Adrenal gland (tissue), 12 donors: ENCODE results near the gene NEU1. TPM values are rescaled to one million over a fixed set of nuclear protein-coding genes. Genes with fewer than 3 reads are reported as not detected.
"Not testable (repeated sequence)": the region's sequence is repeated elsewhere in the genome, so short reads cannot be mapped to it uniquely, and the experiment has no call there.

Source experiments
- DNase-seq, 7 donors: peaks; one replicate each; pipeline ENCODE4 v3.0.0-alpha.2; 2019 to 2020
- H3K27ac ChIP-seq, 5 donors: fragments of 200-600 bp; sonication (generic) in 4 of 5; 1 replicate in 3 of 5; 2 replicates in 2 of 5; pipeline versions ENCODE4 v1.5.1 to v1.8.0; 2016 to 2020; ENCODE audit warnings: mild to moderate bottlenecking in 1 of 5
- H3K27me3 ChIP-seq: fragments of 200-600 bp; 2 replicates; pipeline ENCODE4 v1.8.0; 2021
- H3K36me3 ChIP-seq, 2 donors: fragments of 200-600 bp; replicated peaks in 1 of 2; 1 replicate in 1 of 2; 2 replicates in 1 of 2; pipeline versions ENCODE4 v1.5.1 to v1.8.0; 2018 to 2022
- H3K4me1 ChIP-seq, 2 donors: fragments of 200-600 bp; replicated peaks in 1 of 2; 1 replicate in 1 of 2; 2 replicates in 1 of 2; pipeline versions ENCODE4 v1.5.1 to v1.8.0; 2018 to 2021
- H3K4me3 ChIP-seq, 4 donors: fragments of 200-600 bp; sonication (generic) in 3 of 4; one replicate each; pipeline ENCODE4 v1.5.1; 2016 to 2018
- H3K9me3 ChIP-seq, 3 donors: fragments of 200-600 bp; sonication (generic) in 1 of 3; replicated peaks in 1 of 3; 1 replicate in 2 of 3; 2 replicates in 1 of 3; pipeline versions ENCODE4 v1.5.1 to v1.8.0; 2016 to 2021
- POLR2A ChIP-seq, 2 donors: fragments of 450-650 bp; IDR thresholded peaks; one replicate each; pipeline ENCODE4 v1.6.1; 2017; ENCODE audit warnings: antibody characterized with exemption in 2 of 2, mild to moderate bottlenecking in 2 of 2, moderate library complexity in 1 of 2
- WGBS, 4 donors: extraction: QIAGEN DNeasy Blood & Tissue Kit in 2 of 4; methylation state at CpG; one replicate each; pipeline versions ENCODE4 v1.1.5 to v1.1.7; 2013 to 2017; 5-methylcytosine and 5-hydroxymethylcytosine counted together
- intact Hi-C, 2 donors: fragments of 100-400 bp; cut with DNase I; formaldehyde crosslinking; loops; one replicate each; pipeline versions ENCODE4 v1.14.1 to v1.15.0; 2022 to 2023
- polyA plus RNA-seq, 3 donors: library from polyadenylated mRNA; stranded (reverse); fragments of 200-250 nt in 2 of 3; fragments of 350-450 nt in 1 of 3; fragmentation: Illumina TruSeq in 1 of 3; extraction: RNeasy Lipid Tissue Mini Kit (QIAGEN cat#74804) in 1 of 3; gene quantifications; one replicate each; pipeline ENCODE4 v1.2.3, GENCODE V29; 2013 to 2014
- small RNA-seq, 2 donors: library from RNA; depleted of rRNA; stranded (forward); fragments of <200 nt; gene quantifications; one replicate each; pipeline ENCODE3, GENCODE V24; 2016
- total RNA-seq, 9 donors: library from RNA; depleted of rRNA in 4 of 9; stranded (reverse); fragments of >200 nt in 4 of 9; fragments of 120-200 nt in 1 of 9; fragmentation: NEBNext Ultra II Directional in 1 of 9; extraction: Animal tissue kit (Norgen Biotek cat#: 25700) in 1 of 9; gene quantifications; one replicate each; pipeline versions ENCODE4 v1.1.0 to v1.2.4, GENCODE V29; 2013 to 2023
- TF ChIP-seq, protein P1 (sequence below), 6 experiments: fragments of 450-650 bp in 4 of 6; fragments of 200-600 bp in 2 of 6; sonication (generic) in 1 of 6; IDR thresholded peaks; 1 replicate in 5 of 6; 2 replicates in 1 of 6; pipeline versions ENCODE4 v1.5.1 to v1.8.0; 2016 to 2021; ENCODE audit warnings: antibody characterized with exemption in 6 of 6, mild to moderate bottlenecking in 2 of 6, moderate library complexity in 1 of 6
- donor health status: healthy with polysubstance abuse.
- donor health status: Bipolar disorder and iron deficiency.
- donor health status: DM: yes; HTN: yes; CAD: no.
- donor health status: DM: no; HTN: no; CAD: no.
- donor health status: DM: no; HTN: no; CAD: no.
- donor health status: DM: yes; HTN: yes; CAD: no.

The NEU1 gene
- total and polyA plus RNA-seq, 12 donors = 57.8 to 178 (median 108) TPM

GRCh38 chr6:31811645-31812044 is 51.0 kb downstream of the NEU1 start:
- H3K27me3 ChIP-seq = no peaks in the 10 kb centered on the region
- no peaks in the 10 kb centered on the region for H3K9me3 ChIP-seq
- TF ChIP-seq, protein P1, sequence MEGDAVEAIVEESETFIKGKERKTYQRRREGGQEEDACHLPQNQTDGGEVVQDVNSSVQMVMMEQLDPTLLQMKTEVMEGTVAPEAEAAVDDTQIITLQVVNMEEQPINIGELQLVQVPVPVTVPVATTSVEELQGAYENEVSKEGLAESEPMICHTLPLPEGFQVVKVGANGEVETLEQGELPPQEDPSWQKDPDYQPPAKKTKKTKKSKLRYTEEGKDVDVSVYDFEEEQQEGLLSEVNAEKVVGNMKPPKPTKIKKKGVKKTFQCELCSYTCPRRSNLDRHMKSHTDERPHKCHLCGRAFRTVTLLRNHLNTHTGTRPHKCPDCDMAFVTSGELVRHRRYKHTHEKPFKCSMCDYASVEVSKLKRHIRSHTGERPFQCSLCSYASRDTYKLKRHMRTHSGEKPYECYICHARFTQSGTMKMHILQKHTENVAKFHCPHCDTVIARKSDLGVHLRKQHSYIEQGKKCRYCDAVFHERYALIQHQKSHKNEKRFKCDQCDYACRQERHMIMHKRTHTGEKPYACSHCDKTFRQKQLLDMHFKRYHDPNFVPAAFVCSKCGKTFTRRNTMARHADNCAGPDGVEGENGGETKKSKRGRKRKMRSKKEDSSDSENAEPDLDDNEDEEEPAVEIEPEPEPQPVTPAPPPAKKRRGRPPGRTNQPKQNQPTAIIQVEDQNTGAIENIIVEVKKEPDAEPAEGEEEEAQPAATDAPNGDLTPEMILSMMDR (IDR thresholded peaks at IDR 0.05) = no peak
- TF ChIP-seq POLR2A (IDR thresholded peaks at IDR 0.05) = no peak
- 93 to 100% (median 94%) methylated on average over 4 to 12 of the region's 12 CpGs for WGBS, 4 donors
- intact Hi-C loops = no loop called here
- H3K4me3 ChIP-seq = no peak overlapping the region
- H3K27ac ChIP-seq = no peak overlapping the region
- peak in 1 of 7 donors; percentile 13 for DNase-seq
- H3K4me1 ChIP-seq = peaks cover 0 to 19% of the 10 kb centered on the region in 2 donors
- no peaks in the 10 kb centered on the region for H3K36me3 ChIP-seq

GRCh38 chr6:31808599-31808998 is 54.0 kb downstream of the NEU1 start:
- H3K4me1 ChIP-seq = peaks cover 6 to 23% of the 10 kb centered on the region in 2 donors
- WGBS, 4 donors = 88 to 94% (median 91%) methylated on average over 10 of the region's 10 CpGs
- H3K4me3 ChIP-seq, H3K36me3 ChIP-seq, H3K9me3 ChIP-seq, H3K27me3 ChIP-seq, intact Hi-C loops, DNase-seq, H3K27ac ChIP-seq: not testable (repeated sequence)

Small RNA genes within 50 kb of the gene (small RNA-seq; reads per million reads assigned to genes)
- 950 to 1,089 reads per million in 2 donors for gene SNORD48
- gene SNORD52 = 0 reads per million in 2 donors

Other genes with a start within 250 kb of the NEU1 start
Only the 30 nearest of the 36 such genes appear.
- 10 to 100 TPM; 10.2 to 61.2 (median 16.9) TPM for gene GPANK1, start 197.8 kb downstream of the NEU1 start, total RNA-seq
- 10 to 100 TPM in 2 of 3 donors, 1 to 10 TPM in 1; 7.4 to 18.3 (median 17.6) TPM for gene GPANK1, start 197.8 kb downstream of the NEU1 start, polyA plus RNA-seq
- 100 to 1,000 TPM; 142 to 324 (median 177) TPM for gene CSNK2B, start 196.7 kb downstream of the NEU1 start, total RNA-seq
- 100 to 1,000 TPM; 171 to 239 (median 236) TPM for gene CSNK2B, start 196.7 kb downstream of the NEU1 start, polyA plus RNA-seq
- gene LY6G5B, start 192.8 kb downstream of the NEU1 start, total RNA-seq = 10 to 100 TPM in 1 of 9 donors, 1 to 10 TPM in 6, under 1 TPM in 2; 0.48 to 13.3 (median 3.4) TPM
- gene LY6G5B, start 192.8 kb downstream of the NEU1 start, polyA plus RNA-seq = 10 to 100 TPM in 1 of 3 donors, 1 to 10 TPM in 2; 4.2 to 13.4 (median 8.1) TPM
- 1 to 10 TPM in 5 of 9 donors, under 1 TPM in 3, not detected in 1; 0.39 to 2.5 (median 1.8) TPM for gene LY6G5C, start 181.8 kb downstream of the NEU1 start, total RNA-seq
- 1 to 10 TPM in 2 of 3 donors, under 1 TPM in 1; 0.75 to 3.6 (median 3.1) TPM for gene LY6G5C, start 181.8 kb downstream of the NEU1 start, polyA plus RNA-seq
- 10 to 100 TPM; 48.0 to 64.4 (median 54.9) TPM for gene ABHD16A, start 159.5 kb downstream of the NEU1 start, total RNA-seq
- gene ABHD16A, start 159.5 kb downstream of the NEU1 start, polyA plus RNA-seq = 10 to 100 TPM; 38.7 to 73.1 (median 62.9) TPM
- under 1 TPM in 1 of 9 donors, not detected in 8; 0.44 TPM for gene LY6G6F, start 156.0 kb downstream of the NEU1 start, total RNA-seq
- gene LY6G6F, start 156.0 kb downstream of the NEU1 start, polyA plus RNA-seq = not detected
- gene LY6G6D, start 147.5 kb downstream of the NEU1 start, total RNA-seq = not detected
- not detected for gene LY6G6D, start 147.5 kb downstream of the NEU1 start, polyA plus RNA-seq
- gene LY6G6C, start 141.1 kb downstream of the NEU1 start, total RNA-seq = not detected
- gene LY6G6C, start 141.1 kb downstream of the NEU1 start, polyA plus RNA-seq = not detected
- gene MPIG6B, start 139.4 kb downstream of the NEU1 start, total RNA-seq = under 1 TPM in 2 of 9 donors, not detected in 7; 0.22 to 0.65 TPM
- under 1 TPM in 2 of 3 donors, not detected in 1; 0.07 to 0.08 TPM for gene MPIG6B, start 139.4 kb downstream of the NEU1 start, polyA plus RNA-seq
- gene DDAH2, start 133.5 kb downstream of the NEU1 start, total RNA-seq = 10 to 100 TPM; 21.1 to 52.7 (median 31.5) TPM
- gene DDAH2, start 133.5 kb downstream of the NEU1 start, polyA plus RNA-seq = 100 to 1,000 TPM in 2 of 3 donors, 1 to 10 TPM in 1; 6.4 to 202 (median 138) TPM
- gene CLIC1, start 126.3 kb downstream of the NEU1 start, total RNA-seq = 100 to 1,000 TPM; 176 to 426 (median 217) TPM
- gene CLIC1, start 126.3 kb downstream of the NEU1 start, polyA plus RNA-seq = 100 to 1,000 TPM; 109 to 252 (median 146) TPM
- gene MSH5, start 122.8 kb downstream of the NEU1 start, total RNA-seq = 10 to 100 TPM in 3 of 9 donors, 1 to 10 TPM in 6; 3.0 to 16.7 (median 5.9) TPM
- 10 to 100 TPM in 2 of 3 donors, 1 to 10 TPM in 1; 3.6 to 24.5 (median 16.8) TPM for gene MSH5, start 122.8 kb downstream of the NEU1 start, polyA plus RNA-seq
- 1 to 10 TPM in 1 of 9 donors, under 1 TPM in 3, not detected in 5; 0.46 to 2.3 (median 0.84) TPM for gene SAPCD1, start 100.2 kb downstream of the NEU1 start, total RNA-seq
- gene SAPCD1, start 100.2 kb downstream of the NEU1 start, polyA plus RNA-seq = 10 to 100 TPM in 1 of 3 donors, 1 to 10 TPM in 1, under 1 TPM in 1; 0.75 to 17.2 (median 6.0) TPM
- gene VWA7, start 85.5 kb downstream of the NEU1 start, total RNA-seq = 1 to 10 TPM in 2 of 9 donors, under 1 TPM in 7; 0.17 to 2.3 (median 0.36) TPM
- gene VWA7, start 85.5 kb downstream of the NEU1 start, polyA plus RNA-seq = 1 to 10 TPM in 2 of 3 donors, under 1 TPM in 1; 0.74 to 8.1 (median 1.1) TPM
- gene VARS1, start 67.1 kb downstream of the NEU1 start, total RNA-seq = 10 to 100 TPM; 15.0 to 90.8 (median 54.9) TPM
- gene VARS1, start 67.1 kb downstream of the NEU1 start, polyA plus RNA-seq = 10 to 100 TPM; 58.6 to 74.6 (median 59.2) TPM
- gene LSM2, start 55.9 kb downstream of the NEU1 start, total RNA-seq = 10 to 100 TPM; 29.2 to 61.3 (median 43.5) TPM
- 10 to 100 TPM; 28.0 to 55.2 (median 42.8) TPM for gene LSM2, start 55.9 kb downstream of the NEU1 start, polyA plus RNA-seq
- 1 to 10 TPM in 8 of 9 donors, under 1 TPM in 1; 0.79 to 4.3 (median 1.9) TPM for gene HSPA1L, start 47.5 kb downstream of the NEU1 start, total RNA-seq
- 1 to 10 TPM; 1.0 to 5.3 (median 1.1) TPM for gene HSPA1L, start 47.5 kb downstream of the NEU1 start, polyA plus RNA-seq
- 100 to 1,000 TPM; 102 to 261 (median 211) TPM for gene HSPA1A, start 47.3 kb downstream of the NEU1 start, total RNA-seq
- 10 to 100 TPM; 48.5 to 89.4 (median 84.3) TPM for gene HSPA1A, start 47.3 kb downstream of the NEU1 start, polyA plus RNA-seq
- 100 to 1,000 TPM; 156 to 424 (median 265) TPM for gene HSPA1B, start 35.1 kb downstream of the NEU1 start, total RNA-seq
- gene HSPA1B, start 35.1 kb downstream of the NEU1 start, polyA plus RNA-seq = 100 to 1,000 TPM in 1 of 3 donors, 10 to 100 TPM in 2; 29.0 to 102 (median 38.6) TPM
- 10 to 100 TPM in 7 of 9 donors, 1 to 10 TPM in 2; 1.2 to 30.1 (median 16.4) TPM for gene SLC44A4, start 16.2 kb upstream of the NEU1 start, total RNA-seq
- 1 to 10 TPM; 4.7 to 7.7 (median 5.1) TPM for gene SLC44A4, start 16.2 kb upstream of the NEU1 start, polyA plus RNA-seq
- gene EHMT2, start 34.9 kb upstream of the NEU1 start, total RNA-seq = 10 to 100 TPM; 22.5 to 67.6 (median 43.1) TPM
- 100 to 1,000 TPM in 1 of 3 donors, 10 to 100 TPM in 2; 16.8 to 107 (median 59.4) TPM for gene EHMT2, start 34.9 kb upstream of the NEU1 start, polyA plus RNA-seq
- gene ZBTB12, start 39.3 kb upstream of the NEU1 start, total RNA-seq = 10 to 100 TPM in 1 of 9 donors, 1 to 10 TPM in 6, under 1 TPM in 2; 0.69 to 14.5 (median 3.3) TPM
- 1 to 10 TPM; 1.7 to 4.8 (median 2.6) TPM for gene ZBTB12, start 39.3 kb upstream of the NEU1 start, polyA plus RNA-seq
- gene C2, start 64.9 kb upstream of the NEU1 start, total RNA-seq = 100 to 1,000 TPM in 1 of 9 donors, 10 to 100 TPM in 7, 1 to 10 TPM in 1; 4.6 to 107 (median 38.8) TPM
- 10 to 100 TPM; 13.3 to 25.0 (median 19.0) TPM for gene C2, start 64.9 kb upstream of the NEU1 start, polyA plus RNA-seq
- gene CFB, start 83.3 kb upstream of the NEU1 start, total RNA-seq = 100 to 1,000 TPM in 2 of 9 donors, 10 to 100 TPM in 6, under 1 TPM in 1; 0.78 to 166 (median 23.2) TPM
- 10 to 100 TPM; 10.2 to 76.4 (median 60.6) TPM for gene CFB, start 83.3 kb upstream of the NEU1 start, polyA plus RNA-seq
- 100 to 1,000 TPM in 3 of 9 donors, 10 to 100 TPM in 6; 64.4 to 107 (median 94.5) TPM for gene NELFE, start 96.2 kb upstream of the NEU1 start, total RNA-seq
- gene NELFE, start 96.2 kb upstream of the NEU1 start, polyA plus RNA-seq = 100 to 1,000 TPM in 2 of 3 donors, 10 to 100 TPM in 1; 89.9 to 117 (median 106) TPM
- 100 to 1,000 TPM in 4 of 9 donors, 10 to 100 TPM in 5; 29.9 to 231 (median 80.4) TPM for gene SKIC2, start 96.4 kb upstream of the NEU1 start, total RNA-seq
- 100 to 1,000 TPM in 2 of 3 donors, 10 to 100 TPM in 1; 38.8 to 330 (median 243) TPM for gene SKIC2, start 96.4 kb upstream of the NEU1 start, polyA plus RNA-seq
- gene DXO, start 109.3 kb upstream of the NEU1 start, total RNA-seq = 10 to 100 TPM; 19.9 to 57.1 (median 44.6) TPM
- 100 to 1,000 TPM in 1 of 3 donors, 10 to 100 TPM in 2; 38.7 to 102 (median 83.7) TPM for gene DXO, start 109.3 kb upstream of the NEU1 start, polyA plus RNA-seq
- 1,000 to 10,000 TPM in 6 of 9 donors, 100 to 1,000 TPM in 3; 547 to 2,285 (median 1,171) TPM for gene C4A, start 119.2 kb upstream of the NEU1 start, total RNA-seq
- 1,000 to 10,000 TPM in 1 of 3 donors, 100 to 1,000 TPM in 2; 212 to 1,408 (median 665) TPM for gene C4A, start 119.2 kb upstream of the NEU1 start, polyA plus RNA-seq
- gene C4B, start 152.0 kb upstream of the NEU1 start, total RNA-seq = 1,000 to 10,000 TPM in 7 of 9 donors, 100 to 1,000 TPM in 2; 948 to 5,092 (median 1,365) TPM
- 1,000 to 10,000 TPM in 1 of 3 donors, 100 to 1,000 TPM in 2; 236 to 1,852 (median 796) TPM for gene C4B, start 152.0 kb upstream of the NEU1 start, polyA plus RNA-seq
- 1,000 to 10,000 TPM in 8 of 9 donors, 100 to 1,000 TPM in 1; 780 to 6,352 (median 2,415) TPM for gene CYP21A2, start 175.6 kb upstream of the NEU1 start, total RNA-seq
- 1,000 to 10,000 TPM in 2 of 3 donors, 100 to 1,000 TPM in 1; 528 to 4,039 (median 2,532) TPM for gene CYP21A2, start 175.6 kb upstream of the NEU1 start, polyA plus RNA-seq